ENCODE data around the gene RANBP2.

DNA sequence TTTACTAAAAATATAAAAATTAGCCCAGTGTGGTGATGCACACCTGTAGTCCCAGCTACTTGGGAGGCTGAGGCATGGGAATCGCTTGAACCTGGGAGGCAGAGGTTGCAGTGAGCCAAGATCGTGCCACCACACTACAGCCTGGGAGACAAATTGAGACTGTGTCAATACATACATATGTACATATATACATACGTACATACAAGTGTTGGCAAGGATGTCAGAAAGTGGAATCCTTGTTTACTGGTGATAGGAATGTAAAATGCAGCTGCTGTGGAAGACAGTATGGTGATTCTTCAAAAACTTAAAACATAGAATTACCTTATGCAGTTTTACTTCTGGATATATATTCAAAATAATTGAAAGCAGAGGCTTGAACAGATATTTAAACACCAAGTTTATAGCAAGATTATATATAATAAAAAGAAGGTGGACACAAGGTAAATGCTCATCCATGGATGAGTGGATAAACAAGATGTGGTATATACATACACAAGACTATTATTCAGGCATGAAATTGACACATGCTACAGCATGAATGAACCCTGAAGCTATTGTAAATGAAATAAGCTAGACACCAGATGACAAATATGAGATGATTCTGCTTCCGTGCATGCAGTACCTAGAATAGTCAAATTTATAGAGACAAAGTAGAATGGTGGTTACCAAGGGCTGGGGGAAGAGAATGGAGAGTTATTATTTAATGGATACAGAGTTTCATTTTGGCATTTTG, 110.5 kb downstream of the RANBP2 start:
- TF ChIP-seq POLR2AphosphoS5 (IDR thresholded peaks at IDR 0.05; ENCODE audit: low read depth, low read length) (no peak), TAF1 (IDR thresholded peaks at IDR 0.05; ENCODE audit: borderline replicate concordance, low read depth, low read length) (no peak), POLR2A (IDR thresholded peaks at IDR 0.05; ENCODE audit: low read depth, low read length) (no peak)
